Lower leg skin (tissue), 4 donors: Measurements from ENCODE around the gene ACER3. TPM values are rescaled to one million over a fixed set of nuclear protein-coding genes. Genes with fewer than 3 reads are reported as not detected.
"Not testable (repeated sequence)": the region's sequence is repeated elsewhere in the genome, so short reads cannot be mapped to it uniquely, and the experiment has no call there.

Experiments
- DNase-seq, 2 donors: peaks; one replicate each; pipeline ENCODE4 v3.0.0-alpha.2; 2019; ENCODE audit warnings: low spot score in 2 of 2
- H3K4me3 ChIP-seq: fragments of 200-600 bp; sonication (generic); 2 replicates; pipeline ENCODE4 v1.5.1; 2017; ENCODE audit warnings: mild to moderate bottlenecking, low read depth; ENCODE audit not compliant: poor library complexity, severe bottlenecking
- POLR2A ChIP-seq, 2 donors: fragments of 450-650 bp; IDR thresholded peaks; one replicate each; pipeline ENCODE4 v1.6.1; 2016 to 2017; ENCODE audit warnings: antibody characterized with exemption in 2 of 2, mild to moderate bottlenecking in 1 of 2, moderate library complexity in 1 of 2
- WGBS, 2 donors: methylation state at CpG; one replicate each; pipeline ENCODE4 v1.1.5; 2018; 5-methylcytosine and 5-hydroxymethylcytosine counted together
- intact Hi-C: fragments of 100-400 bp; cut with DNase I; formaldehyde crosslinking; loops from one replicate; pipeline ENCODE4 v1.15.0; 2023; ENCODE audit warnings: low total_unique reads
- total RNA-seq, 4 donors: library from RNA; depleted of rRNA; stranded (reverse); fragments of >200 nt; gene quantifications; one replicate each; pipeline ENCODE4 v1.1.0, GENCODE V29; 2016
- TF ChIP-seq, protein P1 (sequence below), 3 donors: fragments of 450-650 bp; IDR thresholded peaks; one replicate each; pipeline ENCODE4 v1.5.1; 2016; ENCODE audit warnings: antibody characterized with exemption in 3 of 3, mild to moderate bottlenecking in 3 of 3, moderate library complexity in 2 of 3

The ACER3 gene
- total RNA-seq, 4 donors from 2014 or later, result 3.5 to 5.9 (median 5.1) TPM

DNA sequence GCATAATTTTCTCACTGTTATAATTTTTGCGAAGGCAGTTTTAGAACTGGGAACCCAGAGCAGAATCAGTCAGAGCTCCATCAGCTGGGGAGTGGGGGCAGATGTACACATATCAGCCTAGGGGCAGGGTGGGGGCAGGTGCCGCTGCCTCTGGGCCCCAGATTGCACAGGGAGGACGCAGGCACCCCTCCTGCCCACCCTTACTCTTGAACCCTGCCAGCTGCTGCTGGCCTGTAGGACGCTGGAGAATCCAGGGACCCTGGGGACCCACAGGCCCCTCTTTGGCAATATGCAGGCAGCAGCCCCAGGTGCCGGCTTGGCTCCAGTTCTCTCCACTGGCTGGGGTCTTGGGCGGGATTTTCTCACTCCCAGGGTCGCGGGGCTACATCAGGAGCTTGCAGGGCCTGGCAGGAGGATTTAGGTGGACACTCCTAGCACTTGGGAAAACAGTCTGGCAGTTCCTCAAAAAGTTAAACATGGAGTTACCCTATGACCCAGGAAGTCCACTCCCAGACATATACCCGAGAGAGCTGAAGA, 197.3 kb downstream of the ACER3 start:
- WGBS, 2 donors, result 88 to 94% methylated on average over 6 to 9 of the region's 9 CpGs
- intact Hi-C loops, result no loop called here
- H3K4me3 ChIP-seq, result no peak overlapping the region
- TF ChIP-seq, protein P1, sequence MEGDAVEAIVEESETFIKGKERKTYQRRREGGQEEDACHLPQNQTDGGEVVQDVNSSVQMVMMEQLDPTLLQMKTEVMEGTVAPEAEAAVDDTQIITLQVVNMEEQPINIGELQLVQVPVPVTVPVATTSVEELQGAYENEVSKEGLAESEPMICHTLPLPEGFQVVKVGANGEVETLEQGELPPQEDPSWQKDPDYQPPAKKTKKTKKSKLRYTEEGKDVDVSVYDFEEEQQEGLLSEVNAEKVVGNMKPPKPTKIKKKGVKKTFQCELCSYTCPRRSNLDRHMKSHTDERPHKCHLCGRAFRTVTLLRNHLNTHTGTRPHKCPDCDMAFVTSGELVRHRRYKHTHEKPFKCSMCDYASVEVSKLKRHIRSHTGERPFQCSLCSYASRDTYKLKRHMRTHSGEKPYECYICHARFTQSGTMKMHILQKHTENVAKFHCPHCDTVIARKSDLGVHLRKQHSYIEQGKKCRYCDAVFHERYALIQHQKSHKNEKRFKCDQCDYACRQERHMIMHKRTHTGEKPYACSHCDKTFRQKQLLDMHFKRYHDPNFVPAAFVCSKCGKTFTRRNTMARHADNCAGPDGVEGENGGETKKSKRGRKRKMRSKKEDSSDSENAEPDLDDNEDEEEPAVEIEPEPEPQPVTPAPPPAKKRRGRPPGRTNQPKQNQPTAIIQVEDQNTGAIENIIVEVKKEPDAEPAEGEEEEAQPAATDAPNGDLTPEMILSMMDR (IDR thresholded peaks at IDR 0.05), result no peak
- no peak for TF ChIP-seq POLR2A (IDR thresholded peaks at IDR 0.05)
- peak in 1 of 2 donors; percentile 58 for DNase-seq

DNA sequence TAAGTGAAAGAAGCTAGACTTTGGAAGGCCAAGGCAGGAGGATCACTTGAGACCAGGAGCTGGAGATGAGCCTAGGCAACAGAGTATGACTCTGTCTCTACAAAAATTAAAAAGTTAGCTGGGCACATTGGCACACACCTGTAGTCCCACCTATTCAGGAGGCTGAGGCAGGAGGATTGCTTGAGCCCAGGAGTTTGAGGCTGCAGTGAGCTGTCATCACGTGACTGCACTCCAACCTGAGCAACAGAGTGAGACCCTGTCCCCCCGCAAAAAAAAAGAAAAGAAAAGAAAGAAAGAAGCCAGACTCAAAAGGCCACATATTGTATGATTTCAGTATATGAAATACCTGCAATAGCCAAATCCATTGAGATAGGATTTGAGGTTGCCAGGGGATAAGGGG, 198.2 kb downstream of the ACER3 start:
- DNase-seq, result peak in 1 of 2 donors; percentile 50
- intact Hi-C loops, result no loop called here
- no peak overlapping the region for H3K4me3 ChIP-seq
- WGBS, 2 donors, result 80 to 87% methylated on average over 2 of the region's 2 CpGs
- TF ChIP-seq, protein P1 (IDR thresholded peaks at IDR 0.05), result no peak
- TF ChIP-seq POLR2A (IDR thresholded peaks at IDR 0.05), result no peak

DNA sequence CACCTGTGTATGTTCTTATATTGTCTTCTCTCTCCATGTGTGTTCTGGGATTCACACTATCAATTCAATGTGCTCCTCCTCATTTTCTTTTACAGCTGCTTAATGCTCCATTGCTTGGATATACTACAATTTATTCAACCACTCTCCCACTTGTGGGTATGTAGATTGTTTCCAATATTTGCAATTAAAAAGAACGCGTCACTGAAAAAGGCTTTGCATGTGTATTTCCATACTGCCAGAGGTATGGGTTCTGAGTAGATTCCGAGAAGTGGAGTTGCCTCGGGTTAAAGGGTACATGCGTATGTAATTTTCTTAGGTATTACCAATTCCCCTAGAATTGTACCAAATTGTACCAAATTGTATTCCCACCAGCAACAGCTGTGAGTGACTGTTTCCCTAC, 199.1 kb downstream of the ACER3 start:
- no peak for DNase-seq
- intact Hi-C loops, result no loop called here

DNA sequence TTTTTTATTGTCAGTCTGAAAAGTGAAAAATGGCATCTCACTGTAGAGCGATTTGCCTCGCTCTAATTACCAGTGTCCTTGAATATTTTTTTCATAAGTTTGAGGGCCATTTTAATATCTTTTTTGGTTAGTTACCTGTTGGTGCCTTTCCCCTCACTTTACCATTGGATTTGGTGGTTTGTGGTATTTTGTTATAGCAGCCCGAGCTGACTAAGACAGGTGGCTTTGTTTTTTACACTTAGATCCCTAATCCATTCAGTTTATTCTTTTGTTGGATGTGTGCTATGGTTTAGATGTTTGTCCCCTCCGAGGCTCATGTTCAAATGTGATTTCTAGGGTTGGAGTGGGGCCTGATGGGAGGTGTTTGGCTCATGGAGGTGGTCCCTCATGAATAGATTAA, 199.5 kb downstream of the ACER3 start:
- DNase-seq, result peak in 1 of 2 donors; percentile 3
- no peak for TF ChIP-seq POLR2A (IDR thresholded peaks at IDR 0.05)
- TF ChIP-seq, protein P1 (IDR thresholded peaks at IDR 0.05), result no peak
- intact Hi-C loops, result no loop called here
- H3K4me3 ChIP-seq, result no peak overlapping the region
- 78 to 81% methylated on average over 4 of the region's 4 CpGs for WGBS, 2 donors

More for the DNA sequence above, 199.1 kb downstream of the ACER3 start:
- WGBS, 2 donors, result 90 to 95% methylated on average over 5 of the region's 5 CpGs
- no peak overlapping the region for H3K4me3 ChIP-seq
- TF ChIP-seq, protein P1 (IDR thresholded peaks at IDR 0.05), result no peak
- no peak for TF ChIP-seq POLR2A (IDR thresholded peaks at IDR 0.05)

DNA sequence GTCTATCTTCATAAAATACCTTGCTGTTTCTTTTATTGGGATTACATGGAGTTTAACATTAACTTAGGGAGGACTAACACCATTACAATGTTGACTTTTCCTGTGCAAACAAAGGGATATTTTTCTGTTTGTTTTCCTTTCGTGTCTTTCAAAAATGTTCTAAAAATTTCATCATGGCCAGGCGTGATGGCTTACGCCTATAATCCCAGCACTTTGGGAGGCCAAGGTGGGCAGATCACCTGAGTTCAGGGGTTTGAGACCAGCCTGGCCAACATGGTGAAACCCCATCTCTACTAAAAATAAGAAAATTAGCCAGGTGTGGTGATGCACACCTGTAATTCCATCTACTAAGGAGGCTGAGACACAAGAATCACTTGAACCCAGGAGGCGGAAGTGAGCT, 200.5 kb downstream of the ACER3 start:
- peak in 1 of 2 donors; percentile 10 for DNase-seq
- 87 to 96% methylated on average over 4 of the region's 4 CpGs for WGBS, 2 donors
- intact Hi-C loops, H3K4me3 ChIP-seq: not testable (repeated sequence)

DNA sequence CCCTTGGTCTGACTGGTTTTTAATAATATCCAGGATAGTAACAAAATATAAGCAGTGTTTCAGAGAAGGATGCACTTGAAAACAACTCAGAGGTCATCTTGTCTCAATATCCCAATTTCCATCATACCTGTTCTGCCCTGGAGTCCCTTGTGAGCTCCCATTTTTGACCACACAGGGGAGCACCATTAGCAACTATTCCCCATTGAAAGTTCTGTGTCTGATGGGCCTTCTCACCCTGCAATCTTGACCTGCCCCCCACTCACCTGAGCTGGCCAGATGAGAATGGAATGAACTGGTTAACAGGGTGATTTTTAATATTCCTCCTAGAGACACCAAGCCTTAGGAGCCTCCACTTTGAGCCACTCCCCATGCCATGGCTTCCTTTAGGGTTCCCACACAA, 202.2 kb downstream of the ACER3 start:
- H3K4me3 ChIP-seq, result no peak overlapping the region
- intact Hi-C loops, result no loop called here
- TF ChIP-seq POLR2A (IDR thresholded peaks at IDR 0.05), result no peak
- TF ChIP-seq, protein P1 (IDR thresholded peaks at IDR 0.05), result no peak
- DNase-seq, result peak in 1 of 2 donors; percentile 68
